ENCODE results near the gene ACTMAP. TPM values are rescaled to one million over a fixed set of nuclear protein-coding genes. Genes with fewer than 3 reads are reported as not detected.

Gene ACTMAP
- total RNA-seq, 1 experiment from 2014 or later: 27.7 TPM

DNA sequence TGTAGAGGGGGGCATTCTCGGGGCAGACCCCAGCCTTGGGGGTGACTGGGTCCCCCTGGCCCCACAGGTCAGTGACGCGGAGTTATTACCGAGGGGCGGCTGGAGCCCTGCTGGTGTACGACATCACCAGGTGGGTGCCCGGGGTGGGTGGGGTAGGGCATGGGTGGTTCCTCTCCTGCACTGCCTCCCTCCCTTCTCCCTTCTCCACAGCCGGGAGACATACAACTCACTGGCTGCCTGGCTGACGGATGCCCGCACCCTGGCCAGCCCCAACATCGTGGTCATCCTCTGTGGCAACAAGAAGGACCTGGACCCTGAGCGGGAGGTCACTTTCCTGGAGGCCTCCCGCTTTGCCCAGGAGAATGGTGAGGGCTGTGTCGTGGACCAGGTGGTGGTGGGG lies 33.4 kb upstream of the ACTMAP start:
- H2AK5ac ChIP-seq (ENCODE audit: insufficient read length, low read length): no peak overlapping the region
- TF ChIP-seq, protein P1, sequence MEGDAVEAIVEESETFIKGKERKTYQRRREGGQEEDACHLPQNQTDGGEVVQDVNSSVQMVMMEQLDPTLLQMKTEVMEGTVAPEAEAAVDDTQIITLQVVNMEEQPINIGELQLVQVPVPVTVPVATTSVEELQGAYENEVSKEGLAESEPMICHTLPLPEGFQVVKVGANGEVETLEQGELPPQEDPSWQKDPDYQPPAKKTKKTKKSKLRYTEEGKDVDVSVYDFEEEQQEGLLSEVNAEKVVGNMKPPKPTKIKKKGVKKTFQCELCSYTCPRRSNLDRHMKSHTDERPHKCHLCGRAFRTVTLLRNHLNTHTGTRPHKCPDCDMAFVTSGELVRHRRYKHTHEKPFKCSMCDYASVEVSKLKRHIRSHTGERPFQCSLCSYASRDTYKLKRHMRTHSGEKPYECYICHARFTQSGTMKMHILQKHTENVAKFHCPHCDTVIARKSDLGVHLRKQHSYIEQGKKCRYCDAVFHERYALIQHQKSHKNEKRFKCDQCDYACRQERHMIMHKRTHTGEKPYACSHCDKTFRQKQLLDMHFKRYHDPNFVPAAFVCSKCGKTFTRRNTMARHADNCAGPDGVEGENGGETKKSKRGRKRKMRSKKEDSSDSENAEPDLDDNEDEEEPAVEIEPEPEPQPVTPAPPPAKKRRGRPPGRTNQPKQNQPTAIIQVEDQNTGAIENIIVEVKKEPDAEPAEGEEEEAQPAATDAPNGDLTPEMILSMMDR (conservative IDR thresholded peaks at IDR 0.05): no peak
- H4K91ac ChIP-seq (ENCODE audit: insufficient read length, low read depth, low read length): no peak overlapping the region
- no peaks in the 10 kb centered on the region for H3K79me1 ChIP-seq (ENCODE audit: insufficient read depth, low read depth, low read length, poor library complexity, severe bottlenecking)
- no peaks in the 10 kb centered on the region for H3K79me2 ChIP-seq (ENCODE audit: insufficient read depth, low read length)
- H3K9me3 ChIP-seq (ENCODE audit: control insufficient read depth, low read depth, low read length): no peaks in the 10 kb centered on the region
- Mint-ChIP-seq H3K27me3 (ENCODE audit: low read depth) (no peaks in the 10 kb centered on the region), H3K4me3 (no peak overlapping the region), H3K36me3 (ENCODE audit: insufficient read depth in 1 of 3, low read depth in 3 of 3) (peaks cover 2 to 16% (median 11%) of the 10 kb centered on the region in 3 experiments; a peak in 6 of 7 replicates), H3K9me3 (no peaks in the 10 kb centered on the region), H3K27ac (no peak overlapping the region), H3K4me1 (peaks cover 16 to 18% of the 10 kb centered on the region in 2 experiments)
- H4K8ac ChIP-seq (replicated peaks; ENCODE audit: insufficient read length, low read depth, low read length): no peak overlapping the region
- H3K23ac ChIP-seq (ENCODE audit: insufficient read length, low read depth, low read length): no peak overlapping the region
- no peak overlapping the region for H3K4ac ChIP-seq (ENCODE audit: low read depth, low read length)
- H2BK12ac ChIP-seq (ENCODE audit: insufficient read length, low read depth, low read length): no peak overlapping the region
- no peak overlapping the region for H2BK5ac ChIP-seq (ENCODE audit: insufficient read length, low read length)
- DNase-seq: no peak
- WGBS (ENCODE audit: extremely low coverage, insufficient read length, low lambda C conversion rate): no CpG with 5 or more reads among the region's 14 CpGs
- no peak overlapping the region for H3K14ac ChIP-seq (ENCODE audit: insufficient read depth, low read length)
- H3K27me3 ChIP-seq (ENCODE audit: insufficient read depth, low read length): no peaks in the 10 kb centered on the region
- no peaks in the 10 kb centered on the region for H4K20me1 ChIP-seq (ENCODE audit: control insufficient read depth, insufficient read depth, insufficient read length)
- H2AFZ ChIP-seq (ENCODE audit: low read length): no peak overlapping the region
- H2BK15ac ChIP-seq (ENCODE audit: low read depth, low read length): no peak overlapping the region
- no peaks in the 10 kb centered on the region for H3K4me1 ChIP-seq (ENCODE audit: insufficient read depth, low read length)
- H3K9ac ChIP-seq (ENCODE audit: extremely low read depth, insufficient read length, low read length): no peak overlapping the region
- no peak overlapping the region for H4K5ac ChIP-seq (ENCODE audit: insufficient read length, low read depth, low read length)
- no peak overlapping the region for H3K56ac ChIP-seq (ENCODE audit: insufficient read length, low read depth, low read length)
- H3K23me2 ChIP-seq (ENCODE audit: insufficient read length, low read depth, low read length, poor library complexity, severe bottlenecking): no peaks in the 10 kb centered on the region
- no peak overlapping the region for H2BK120ac ChIP-seq (ENCODE audit: low read depth, low read length, poor library complexity, severe bottlenecking)
- no peak overlapping the region for H3K4me2 ChIP-seq (ENCODE audit: insufficient read depth, insufficient read length, low read length)
- no peak overlapping the region for H3K27ac ChIP-seq (ENCODE audit: insufficient read length, low read depth, low read length)
- no peak overlapping the region for H3T11ph ChIP-seq (ENCODE audit: low read length)
- no peak overlapping the region for H2BK20ac ChIP-seq (ENCODE audit: low read depth, low read length, poor library complexity, severe bottlenecking)
- no peak overlapping the region for H3K18ac ChIP-seq (ENCODE audit: insufficient read length, low read depth, low read length)

Measured in H9 (cell line).